H9 (cell line): ENCODE data around the gene WIF1. TPM values are rescaled to one million over a fixed set of nuclear protein-coding genes. Genes with fewer than 3 reads are reported as not detected.

Experiments used
- DNase-seq: peaks from one replicate; pipeline ENCODE4 v3.0.0-alpha.2; 2017
- H2AFZ ChIP-seq: one replicate; pipeline ENCODE4 v1.6.1; 2013; ENCODE audit warnings: mild to moderate bottlenecking, low read length, control low read depth, moderate library complexity
- H2AK5ac ChIP-seq: 2 replicates; pipeline ENCODE4 v1.6.1; 2013; ENCODE audit warnings: low read length, control low read depth, mixed read lengths; ENCODE audit not compliant: insufficient read length
- H2BK120ac ChIP-seq: one replicate; pipeline ENCODE4 v1.6.1; 2013; ENCODE audit warnings: low read depth, mild to moderate bottlenecking, low read length, control low read depth, inconsistent platforms; ENCODE audit not compliant: poor library complexity, severe bottlenecking
- H2BK12ac ChIP-seq: 2 replicates; pipeline ENCODE4 v1.6.1; 2013; ENCODE audit warnings: low read length, control low read depth, mixed read lengths, low read depth; ENCODE audit not compliant: insufficient read length
- H2BK15ac ChIP-seq: 2 replicates; pipeline ENCODE4 v1.6.1; 2013; ENCODE audit warnings: low read depth, low read length, control low read depth
- H2BK20ac ChIP-seq: one replicate; pipeline ENCODE4 v1.6.1; 2013; ENCODE audit warnings: low read depth, mild to moderate bottlenecking, low read length, control low read depth, inconsistent platforms; ENCODE audit not compliant: poor library complexity, severe bottlenecking
- H2BK5ac ChIP-seq: 2 replicates; pipeline ENCODE4 v1.6.1; 2013; ENCODE audit warnings: low read length, control low read depth, mixed read lengths; ENCODE audit not compliant: insufficient read length
- H3K14ac ChIP-seq: 2 replicates; pipeline ENCODE4 v1.6.1; 2013; ENCODE audit warnings: low read length, control low read depth; ENCODE audit not compliant: insufficient read depth
- H3K18ac ChIP-seq: 2 replicates; pipeline ENCODE4 v1.6.1; 2013; ENCODE audit warnings: low read depth, mild to moderate bottlenecking, mixed read lengths, low read length, control low read depth; ENCODE audit not compliant: insufficient read length
- H3K23ac ChIP-seq: 2 replicates; pipeline ENCODE4 v1.6.1; 2013; ENCODE audit warnings: low read length, control low read depth, mixed read lengths, low read depth; ENCODE audit not compliant: insufficient read length
- H3K23me2 ChIP-seq: 2 replicates; pipeline ENCODE4 v1.6.1; 2013; ENCODE audit warnings: low read depth, mild to moderate bottlenecking, mixed read lengths, low read length, control low read depth; ENCODE audit not compliant: insufficient read length, poor library complexity, severe bottlenecking
- H3K27ac ChIP-seq: 2 replicates; pipeline ENCODE4 v1.5.1; 2013; ENCODE audit warnings: low read length, control low read depth, mixed read lengths, low read depth; ENCODE audit not compliant: insufficient read length
- H3K27me3 ChIP-seq: 2 replicates; pipeline ENCODE4 v1.6.1; 2013; ENCODE audit warnings: low read length, control low read depth, inconsistent platforms; ENCODE audit not compliant: insufficient read depth
- H3K4ac ChIP-seq: 2 replicates; pipeline ENCODE4 v1.6.1; 2013; ENCODE audit warnings: low read depth, mild to moderate bottlenecking, control low read depth, inconsistent platforms, low read length, moderate library complexity
- H3K4me1 ChIP-seq: 2 replicates; pipeline ENCODE4 v1.6.1; 2013; ENCODE audit warnings: low read length, control low read depth, inconsistent platforms; ENCODE audit not compliant: insufficient read depth
- H3K4me2 ChIP-seq: 2 replicates; pipeline ENCODE4 v1.6.1; 2013; ENCODE audit warnings: low read length, control low read depth, mixed read lengths; ENCODE audit not compliant: insufficient read length, insufficient read depth
- H3K56ac ChIP-seq: 2 replicates; pipeline ENCODE4 v1.6.1; 2013; ENCODE audit warnings: low read depth, mild to moderate bottlenecking, mixed read lengths, low read length, control low read depth; ENCODE audit not compliant: insufficient read length
- H3K79me1 ChIP-seq: 2 replicates; pipeline ENCODE4 v1.6.1; 2013; ENCODE audit warnings: low read depth, mild to moderate bottlenecking, moderate library complexity, low read length, control low read depth, inconsistent platforms; ENCODE audit not compliant: insufficient read depth, poor library complexity, severe bottlenecking
- H3K79me2 ChIP-seq: 2 replicates; pipeline ENCODE4 v1.6.1; 2013; ENCODE audit warnings: low read length, control low read depth, inconsistent platforms; ENCODE audit not compliant: insufficient read depth
- H3K9ac ChIP-seq: 2 replicates; pipeline ENCODE4 v1.6.1; 2013; ENCODE audit warnings: low read length, control low read depth, mixed read lengths; ENCODE audit not compliant: insufficient read length; ENCODE audit errors: extremely low read depth
- H3K9me3 ChIP-seq: one replicate; pipeline ENCODE4 v1.6.1; 2013; ENCODE audit warnings: low read depth, low read length, inconsistent platforms; ENCODE audit not compliant: control insufficient read depth
- H3T11ph ChIP-seq: one replicate; pipeline ENCODE4 v1.6.1; 2013; ENCODE audit warnings: mild to moderate bottlenecking, low read length, control low read depth, inconsistent platforms
- H4K20me1 ChIP-seq: one replicate; pipeline ENCODE4 v1.6.1; 2013; ENCODE audit not compliant: control insufficient read depth, insufficient read length, insufficient read depth
- H4K5ac ChIP-seq: 2 replicates; pipeline ENCODE4 v1.6.1; 2013; ENCODE audit warnings: low read depth, mild to moderate bottlenecking, mixed read lengths, low read length, control low read depth; ENCODE audit not compliant: insufficient read length
- H4K8ac ChIP-seq: replicated peaks from 2 replicates; pipeline ENCODE4 v1.6.1; 2013; ENCODE audit warnings: low read length, control low read depth, mixed read lengths, low read depth; ENCODE audit not compliant: insufficient read length
- H4K91ac ChIP-seq: 2 replicates; pipeline ENCODE4 v1.6.1; 2013; ENCODE audit warnings: low read depth, mild to moderate bottlenecking, moderate library complexity, mixed read lengths, low read length, control low read depth; ENCODE audit not compliant: insufficient read length
- H3K27ac Mint-ChIP-seq, 3 experiments: 2 replicates in 2 of 3; 3 replicates in 1 of 3; pipeline ENCODE4 v1.8.0; 2020 to 2021; ENCODE audit warnings: mixed read lengths in 3 of 3, mild to moderate bottlenecking in 1 of 3, moderate library complexity in 1 of 3
- H3K27me3 Mint-ChIP-seq: 2 replicates; pipeline ENCODE4 v1.8.0; 2021; ENCODE audit warnings: low read depth, mild to moderate bottlenecking, moderate library complexity, mixed read lengths
- H3K36me3 Mint-ChIP-seq, 3 experiments: 2 replicates in 2 of 3; 3 replicates in 1 of 3; pipeline ENCODE4 v1.8.0; 2020 to 2021; ENCODE audit warnings: low read depth in 3 of 3, mixed read lengths in 3 of 3; ENCODE audit not compliant: insufficient read depth in 1 of 3
- H3K4me1 Mint-ChIP-seq, 2 experiments: 2 replicates each; pipeline ENCODE4 v1.8.0; 2020; ENCODE audit warnings: mixed read lengths in 2 of 2
- H3K4me3 Mint-ChIP-seq, 2 experiments: 2 replicates in 1 of 2; 3 replicates in 1 of 2; pipeline ENCODE4 v1.8.0; 2020 to 2021; ENCODE audit warnings: mild to moderate bottlenecking in 2 of 2, mixed read lengths in 2 of 2, moderate library complexity in 1 of 2
- H3K9me3 Mint-ChIP-seq, 2 experiments: 2 replicates in 1 of 2; 3 replicates in 1 of 2; pipeline ENCODE4 v1.8.0; 2020; ENCODE audit warnings: mild to moderate bottlenecking in 2 of 2, mixed read lengths in 2 of 2, moderate library complexity in 1 of 2
- WGBS: extraction: QIAGEN DNeasy Blood & Tissue Kit; methylation state at CpG from one replicate; pipeline ENCODE4 v1.1.7; 2013; ENCODE audit warnings: missing lambda C conversion rate, low lambda C conversion rate, mixed read lengths; ENCODE audit not compliant: insufficient read length; ENCODE audit errors: extremely low coverage; 5-methylcytosine and 5-hydroxymethylcytosine counted together
- total RNA-seq: library from RNA; stranded (reverse); gene quantifications from 2 replicates; pipeline ENCODE4 v1.2.1, GENCODE V29; 2021
- TF ChIP-seq, protein P1 (sequence below): fragments of 200-600 bp; sonication (generic); conservative IDR thresholded peaks from 3 replicates; pipeline ENCODE4 v1.8.0; 2021; ENCODE audit warnings: antibody characterized with exemption, mild to moderate bottlenecking

WIF1 gene
- total RNA-seq, 1 experiment from 2014 or later: 0.98 TPM

DNA sequence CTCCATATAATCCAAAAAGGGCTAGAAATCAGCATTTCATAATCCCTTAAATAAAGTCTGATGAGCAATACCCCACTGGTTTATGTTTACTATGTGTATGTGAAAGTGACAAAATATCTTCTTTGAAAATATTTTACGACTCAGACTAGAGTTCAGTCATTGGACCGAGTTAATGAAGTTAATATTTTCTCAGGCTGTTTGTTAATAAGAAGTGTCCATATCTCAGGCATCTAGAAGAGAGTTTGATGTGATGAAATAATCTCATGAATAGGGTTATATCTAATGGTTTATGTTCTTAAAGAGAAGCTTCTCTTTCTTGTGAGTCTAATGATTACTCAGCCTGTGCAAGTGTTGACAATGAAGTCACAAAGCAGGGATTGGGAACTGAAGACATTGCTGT is 51.8 kb downstream of the WIF1 start:
- H3K79me1 ChIP-seq: no peaks in the 10 kb centered on the region
- H3K4me2 ChIP-seq: no peak overlapping the region
- H3K9me3 Mint-ChIP-seq: no peaks in the 10 kb centered on the region
- no peak overlapping the region for H4K5ac ChIP-seq
- no peaks in the 10 kb centered on the region for H3K36me3 Mint-ChIP-seq
- TF ChIP-seq, protein P1, sequence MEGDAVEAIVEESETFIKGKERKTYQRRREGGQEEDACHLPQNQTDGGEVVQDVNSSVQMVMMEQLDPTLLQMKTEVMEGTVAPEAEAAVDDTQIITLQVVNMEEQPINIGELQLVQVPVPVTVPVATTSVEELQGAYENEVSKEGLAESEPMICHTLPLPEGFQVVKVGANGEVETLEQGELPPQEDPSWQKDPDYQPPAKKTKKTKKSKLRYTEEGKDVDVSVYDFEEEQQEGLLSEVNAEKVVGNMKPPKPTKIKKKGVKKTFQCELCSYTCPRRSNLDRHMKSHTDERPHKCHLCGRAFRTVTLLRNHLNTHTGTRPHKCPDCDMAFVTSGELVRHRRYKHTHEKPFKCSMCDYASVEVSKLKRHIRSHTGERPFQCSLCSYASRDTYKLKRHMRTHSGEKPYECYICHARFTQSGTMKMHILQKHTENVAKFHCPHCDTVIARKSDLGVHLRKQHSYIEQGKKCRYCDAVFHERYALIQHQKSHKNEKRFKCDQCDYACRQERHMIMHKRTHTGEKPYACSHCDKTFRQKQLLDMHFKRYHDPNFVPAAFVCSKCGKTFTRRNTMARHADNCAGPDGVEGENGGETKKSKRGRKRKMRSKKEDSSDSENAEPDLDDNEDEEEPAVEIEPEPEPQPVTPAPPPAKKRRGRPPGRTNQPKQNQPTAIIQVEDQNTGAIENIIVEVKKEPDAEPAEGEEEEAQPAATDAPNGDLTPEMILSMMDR: no peak
- H3K79me2 ChIP-seq: no peaks in the 10 kb centered on the region
- H3T11ph ChIP-seq: no peak overlapping the region
- no peak overlapping the region for H3K9ac ChIP-seq
- H3K18ac ChIP-seq: no peak overlapping the region
- H3K23ac ChIP-seq: no peak overlapping the region
- no peak overlapping the region for H3K4ac ChIP-seq
- H3K27me3 Mint-ChIP-seq: no peaks in the 10 kb centered on the region
- H3K14ac ChIP-seq: no peak overlapping the region
- H3K4me1 ChIP-seq: no peaks in the 10 kb centered on the region; the same call in 1 of the 2 replicates
- no peak overlapping the region for H2BK12ac ChIP-seq
- H3K4me1 Mint-ChIP-seq: no peaks in the 10 kb centered on the region
- H3K9me3 ChIP-seq: no peaks in the 10 kb centered on the region
- no CpG with 5 or more reads among the region's 2 CpGs for WGBS
- no peak overlapping the region for H2BK15ac ChIP-seq
- no peaks in the 10 kb centered on the region for H4K20me1 ChIP-seq
- H2BK120ac ChIP-seq: no peak overlapping the region
- no peak overlapping the region for H3K4me3 Mint-ChIP-seq
- H2AK5ac ChIP-seq: no peak overlapping the region
- H3K27me3 ChIP-seq: no peaks in the 10 kb centered on the region
- no peaks in the 10 kb centered on the region for H3K23me2 ChIP-seq
- H2AFZ ChIP-seq: no peak overlapping the region
- H3K27ac Mint-ChIP-seq: no peak overlapping the region
- H3K56ac ChIP-seq: no peak overlapping the region
- DNase-seq: no peak
- H4K8ac ChIP-seq: no peak overlapping the region
- H4K91ac ChIP-seq: no peak overlapping the region
- no peak overlapping the region for H3K27ac ChIP-seq
- H2BK20ac ChIP-seq: no peak overlapping the region
- H2BK5ac ChIP-seq: no peak overlapping the region
